Measurements from ENCODE around the gene KCNK13.

GRCh38 chr14:90088176-90088575 lies 26.4 kb downstream of the KCNK13 start:
- TF ChIP-seq ETS1 (IDR thresholded peaks at IDR 0.05) (no peak), REST (IDR thresholded peaks at IDR 0.05; ENCODE audit: unreplicated experiment) (no peak)

Measured in GM23338 (cell line).